IPS-18c (cell line): ENCODE data around the gene POLR1B.
"Not testable (repeated sequence)": the region's sequence is repeated elsewhere in the genome, so short reads cannot be mapped to it uniquely, and the experiment has no call there.

Source experiments
- H3K4me3 ChIP-seq: 2 replicates; pipeline ENCODE4 v1.7.0; 2013; ENCODE audit warnings: low read depth, mild to moderate bottlenecking, low read length, moderate library complexity; ENCODE audit not compliant: insufficient read depth
- H3K9me3 ChIP-seq: one replicate; pipeline ENCODE4 v1.6.1; 2013; ENCODE audit warnings: mild to moderate bottlenecking, low read length, moderate library complexity; ENCODE audit not compliant: control insufficient read depth, insufficient read depth

The POLR1B gene

GRCh38 chr2:112536665-112537064 lies 5.6 kb upstream of the POLR1B start:
- H3K9me3 ChIP-seq, H3K4me3 ChIP-seq: not testable (repeated sequence)

- H3K4me3 ChIP-seq: no peak overlapping the region
- H3K9me3 ChIP-seq: no peaks in the 10 kb centered on the region
Measured at GRCh38 chr2:112539306-112539705, 3.0 kb upstream of the POLR1B start.

- Histone ChIP-seq H3K9me3 (no peaks in the 10 kb centered on the region), H3K4me3 (no peak overlapping the region)
Measured at GRCh38 chr2:112540906-112541305, 1.4 kb upstream of the POLR1B start.

- Histone ChIP-seq H3K9me3 (no peaks in the 10 kb centered on the region), H3K4me3 (peak overlapping the region; percentile 98)
Measured at GRCh38 chr2:112541315-112542122, 746 bp upstream of the POLR1B start.

GRCh38 chr2:112542984-112543661 lies 858 bp downstream of the POLR1B start:
- Histone ChIP-seq H3K4me3 (peak overlapping the region; percentile 98), H3K9me3 (no peaks in the 10 kb centered on the region)

- H3K4me3 ChIP-seq: no peak overlapping the region
- H3K9me3 ChIP-seq: no peaks in the 10 kb centered on the region
Measured at GRCh38 chr2:112547333-112547732, 5.1 kb downstream of the POLR1B start.

- H3K9me3 ChIP-seq: no peaks in the 10 kb centered on the region
- H3K4me3 ChIP-seq: no peak overlapping the region
Measured at GRCh38 chr2:112548980-112549379, 6.7 kb downstream of the POLR1B start.

GRCh38 chr2:112566104-112566503 lies 23.8 kb downstream of the POLR1B start:
- H3K9me3 ChIP-seq: no peaks in the 10 kb centered on the region
- H3K4me3 ChIP-seq: no peak overlapping the region

DNA sequence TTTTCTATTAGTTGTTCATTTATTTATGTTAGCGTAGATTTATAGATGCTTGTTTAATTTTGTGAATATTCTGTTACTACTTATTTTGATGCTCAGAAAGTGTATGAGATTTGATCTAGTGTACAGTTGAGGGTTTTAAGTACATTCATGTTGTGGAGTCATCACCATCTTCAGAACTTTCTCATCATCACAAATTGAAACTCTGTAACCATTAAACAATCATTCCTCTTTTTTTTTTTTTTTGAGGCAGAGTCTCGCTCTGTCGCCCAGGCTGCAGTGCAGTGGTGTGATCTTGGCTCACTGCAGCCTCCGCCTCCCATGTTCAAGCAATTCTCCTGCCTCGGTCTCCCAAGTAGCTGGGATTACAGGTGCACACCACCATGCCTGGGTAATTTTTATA lies 24.2 kb downstream of the POLR1B start:
- H3K9me3 ChIP-seq, H3K4me3 ChIP-seq: not testable (repeated sequence)

DNA sequence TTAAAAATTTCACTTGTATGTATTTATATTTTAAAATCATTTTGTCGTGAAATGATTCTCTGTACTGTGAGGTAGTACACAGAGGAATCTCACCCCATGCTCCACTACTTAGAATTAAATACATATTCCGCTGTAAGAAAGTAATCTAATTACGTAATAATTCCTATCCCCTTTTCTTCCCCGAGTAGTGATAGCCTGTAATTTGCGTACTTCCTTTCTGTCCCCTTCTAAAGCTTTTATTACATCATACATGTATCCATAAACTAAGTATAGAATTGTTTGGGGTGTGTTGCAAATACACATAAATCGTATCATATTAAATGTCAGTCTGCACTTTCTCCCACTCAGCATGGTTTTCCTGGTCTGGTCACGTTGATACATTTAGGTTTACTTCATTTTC lies 29.7 kb downstream of the POLR1B start:
- no peaks in the 10 kb centered on the region for H3K9me3 ChIP-seq
- no peak overlapping the region for H3K4me3 ChIP-seq

DNA sequence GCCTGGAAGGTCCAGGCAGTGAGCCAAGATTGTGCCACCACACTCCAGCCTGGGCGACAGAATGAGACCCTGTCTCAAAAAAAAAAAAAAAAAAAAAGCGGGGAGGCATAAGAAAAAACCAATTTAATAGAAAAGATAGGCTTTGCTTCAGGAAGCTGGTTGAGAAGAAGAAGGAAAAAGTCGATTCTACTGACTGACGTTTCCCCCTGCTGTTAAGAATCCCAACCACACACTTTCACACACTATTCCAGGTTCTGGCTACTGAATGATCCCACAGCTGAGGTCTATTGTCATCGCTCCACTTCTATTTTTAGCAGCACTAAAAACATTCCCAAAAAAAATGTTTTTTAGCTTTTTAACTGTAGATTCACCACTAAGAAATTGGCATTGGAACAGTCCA lies 35.5 kb downstream of the POLR1B start:
- no peaks in the 10 kb centered on the region for H3K9me3 ChIP-seq
- no peak overlapping the region for H3K4me3 ChIP-seq

DNA sequence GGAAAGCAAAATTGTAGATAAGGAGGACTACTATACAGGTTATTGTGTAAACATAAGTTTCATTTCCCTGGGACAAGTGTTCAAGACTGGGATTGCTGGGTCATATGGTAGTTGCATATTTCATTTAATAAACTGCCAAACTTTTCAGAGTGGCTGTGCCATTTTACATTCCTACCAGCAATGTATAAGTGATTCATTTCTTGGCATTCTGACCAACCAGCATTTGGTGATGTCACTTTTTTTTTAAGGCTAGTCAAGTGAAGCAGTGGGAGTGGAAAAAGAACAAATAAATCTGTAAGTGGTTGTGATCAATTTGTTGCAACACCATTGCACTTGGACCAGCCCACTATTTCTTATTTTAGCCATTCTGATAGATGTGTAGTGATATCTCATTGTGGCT lies 37.0 kb downstream of the POLR1B start:
- H3K4me3 ChIP-seq: no peak overlapping the region
- no peaks in the 10 kb centered on the region for H3K9me3 ChIP-seq

- no peak overlapping the region for H3K4me3 ChIP-seq
- no peaks in the 10 kb centered on the region for H3K9me3 ChIP-seq
Measured at GRCh38 chr2:112580084-112580483, 37.8 kb downstream of the POLR1B start.

DNA sequence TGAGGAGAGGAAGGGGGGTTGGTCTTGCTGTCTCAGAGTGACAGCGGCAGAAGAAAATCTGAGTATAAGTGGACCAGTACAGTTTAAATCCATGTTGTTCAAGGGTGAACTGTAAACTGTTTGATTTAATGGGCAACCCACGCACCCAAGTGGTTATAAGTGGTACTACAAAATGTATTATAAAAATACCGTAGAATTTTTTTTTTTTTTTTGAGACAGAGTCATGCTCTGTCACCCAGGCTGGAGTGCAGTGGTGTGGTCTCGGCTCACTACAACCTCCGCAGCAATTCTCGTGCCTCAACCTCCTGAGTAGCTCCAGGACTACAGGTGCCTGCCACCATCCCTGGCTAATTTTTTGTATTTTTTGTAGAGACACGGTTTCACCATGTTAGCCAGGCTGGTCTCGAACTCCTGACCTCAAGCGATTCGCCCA lies 40.1 kb downstream of the POLR1B start:
- H3K4me3 ChIP-seq: no peak overlapping the region
- no peaks in the 10 kb centered on the region for H3K9me3 ChIP-seq

DNA sequence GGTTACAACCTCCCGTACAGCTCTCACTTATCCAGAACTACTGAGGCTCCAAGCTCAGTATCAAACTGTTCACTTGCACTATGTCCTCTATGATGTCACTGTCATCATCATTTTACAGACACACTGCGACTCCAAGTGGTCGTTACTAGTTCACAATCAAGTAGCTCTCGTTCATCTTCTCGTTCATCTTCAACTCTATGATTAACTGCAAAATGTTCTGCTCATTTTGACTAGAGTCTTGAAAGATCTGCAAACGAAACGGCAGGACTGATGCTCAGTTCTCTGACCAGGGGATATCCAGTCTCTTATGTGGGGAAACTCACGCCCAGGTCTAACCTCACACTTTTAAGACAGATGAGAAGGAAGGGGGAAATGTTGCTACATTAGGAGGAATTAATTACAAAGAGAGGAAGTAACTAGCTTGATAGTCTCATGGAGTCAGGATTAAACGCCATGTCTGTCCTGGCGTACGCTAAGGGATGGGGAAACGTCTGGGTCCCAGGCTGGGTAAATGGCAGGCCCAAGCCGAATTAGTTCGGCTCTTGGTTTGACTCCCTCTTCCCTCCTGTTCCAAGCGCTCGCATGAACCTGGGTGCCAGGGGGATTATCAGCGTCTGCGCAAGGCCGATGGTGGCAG lies 41.4 kb downstream of the POLR1B start:
- peak overlapping the region; percentile 82 for H3K4me3 ChIP-seq
- no peaks in the 10 kb centered on the region for H3K9me3 ChIP-seq

DNA sequence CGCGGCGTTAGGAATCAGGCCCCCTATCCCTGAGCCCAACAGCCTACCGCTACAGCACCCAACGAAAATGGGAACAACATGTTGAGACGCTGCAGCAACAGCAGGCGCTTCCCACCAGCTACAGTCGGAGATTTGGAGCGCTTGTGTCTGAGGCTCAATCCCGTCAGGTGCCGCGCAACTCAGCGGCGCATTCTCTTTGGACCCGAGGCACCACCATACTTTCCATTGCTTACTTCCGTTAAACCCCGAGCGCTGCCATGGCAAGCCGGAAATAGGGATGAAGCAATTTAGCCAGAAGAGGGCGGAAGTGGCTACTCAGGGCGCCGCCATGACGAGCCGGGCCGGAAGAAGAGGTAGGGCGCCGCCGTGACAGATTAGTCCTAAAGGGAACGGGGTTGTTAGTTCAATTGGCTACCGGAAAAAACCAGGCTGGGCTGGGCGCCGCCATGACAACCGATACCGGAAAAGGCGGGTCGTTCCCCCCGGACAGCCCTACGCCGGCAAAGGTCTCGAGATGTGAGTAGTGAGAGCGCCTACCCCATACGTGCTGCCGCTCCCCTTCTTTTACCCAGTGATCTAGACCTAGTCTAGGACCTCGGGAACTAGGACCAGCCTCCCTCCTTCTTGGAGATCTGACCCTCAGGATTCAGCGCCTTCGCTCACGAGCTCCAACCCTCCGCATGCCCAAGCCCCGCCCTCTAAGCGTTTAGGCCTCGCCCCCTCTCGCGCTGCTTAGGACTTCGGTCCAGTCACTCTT lies 42.0 kb downstream of the POLR1B start, which contains the start of gene CHCHD5:
TSS of gene CHCHD5 (plus strand) at position 476 of the 757 bp plus-strand sequence. CDS start at position 515, 39 bp downstream.
- Histone ChIP-seq H3K4me3 (peak within 1 kb of the TSS; percentile 82), H3K9me3 (no peaks in the 10 kb centered on the region)

- no peaks in the 10 kb centered on the region for H3K9me3 ChIP-seq
- H3K4me3 ChIP-seq: peak overlapping the region; percentile 82
Measured at GRCh38 chr2:112584891-112585250, 42.6 kb downstream of the POLR1B start.
